ENCODE results near the gene NPTN. TPM values are rescaled to one million over a fixed set of nuclear protein-coding genes. Genes with fewer than 3 reads are reported as not detected.

NPTN gene
- total and polyA plus RNA-seq, 2 experiments from 2014 or later, result 56.3 to 113 TPM

DNA sequence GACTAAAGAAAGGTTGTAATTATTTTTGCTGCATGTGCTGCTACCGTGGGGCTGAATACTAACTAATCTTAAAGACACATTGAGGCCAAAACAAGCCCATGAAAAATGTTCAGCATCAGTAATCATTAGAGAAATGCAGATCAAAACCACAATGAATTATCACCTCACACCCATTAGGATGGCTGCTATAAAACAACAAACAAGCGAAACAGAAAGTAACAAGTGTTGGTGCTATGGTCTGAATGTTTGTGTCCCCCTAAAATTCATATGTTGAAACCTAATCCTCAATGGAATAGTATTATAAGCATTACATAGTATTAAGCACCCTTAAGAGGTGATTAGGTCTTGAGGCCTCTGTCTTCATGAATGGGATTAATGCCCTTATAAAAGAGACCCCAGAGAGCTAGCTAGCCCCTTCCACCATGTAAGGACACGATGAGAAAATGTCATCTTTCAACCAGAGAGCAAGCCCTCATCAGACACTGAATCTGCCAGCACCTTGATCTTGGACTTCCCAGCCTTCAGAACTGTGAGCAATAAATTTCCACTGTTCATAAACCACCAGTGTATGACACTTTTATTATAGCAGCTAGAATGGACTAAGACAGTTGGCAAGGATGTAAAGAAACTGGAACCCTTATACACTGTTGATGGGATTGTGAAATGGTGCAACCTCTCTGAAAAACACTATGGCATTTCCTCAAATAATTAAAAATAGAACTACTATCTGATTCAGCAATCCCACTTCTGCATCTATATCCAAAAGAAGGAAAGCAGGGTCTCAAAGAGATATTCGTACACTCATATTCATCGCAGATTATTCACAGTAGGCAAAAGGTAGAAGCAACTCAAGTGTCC, 114.1 kb downstream of the NPTN start:
- no peak overlapping the region for H3K4me2 ChIP-seq

DNA sequence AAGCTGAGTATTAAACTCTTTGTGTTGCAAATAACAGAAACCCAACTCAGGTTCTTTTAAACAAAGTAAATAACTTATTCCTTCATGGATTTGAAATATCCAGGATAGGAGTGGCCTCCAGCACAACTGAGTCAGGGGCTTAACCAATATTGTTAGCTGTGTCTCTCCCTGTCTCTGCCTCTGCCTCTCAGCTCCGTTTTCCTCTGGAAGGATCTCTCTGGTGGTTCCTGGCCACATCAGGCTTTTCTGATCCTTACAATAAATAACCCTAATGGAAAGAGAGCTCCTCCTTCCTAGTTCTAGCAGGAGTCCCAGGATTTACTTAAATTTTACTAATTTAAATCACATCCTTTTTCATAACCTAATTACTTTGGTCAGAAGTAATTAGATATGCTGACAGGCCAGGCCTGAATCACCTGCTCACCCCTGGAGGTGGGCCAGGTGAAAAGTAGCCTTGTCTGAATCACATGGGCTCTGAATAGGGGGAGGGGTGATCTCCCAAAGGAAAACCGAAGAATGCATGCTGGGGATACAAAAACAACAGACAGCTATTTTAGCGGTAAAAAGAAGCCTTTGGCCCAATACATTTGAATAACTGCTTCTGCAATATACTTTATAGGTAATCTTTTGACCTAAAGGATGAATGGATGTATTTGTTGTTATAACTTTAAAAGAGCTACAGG, 114.9 kb downstream of the NPTN start:
- Histone ChIP-seq H3K36me3 (ENCODE audit: insufficient read depth) (no peaks in the 10 kb centered on the region), H3K79me2 (replicated peaks; ENCODE audit: insufficient read depth) (no peaks in the 10 kb centered on the region), H3K4me2 (no peak overlapping the region; the same call in 1 of the 2 replicates), H3K9me2 (ENCODE audit: insufficient read depth) (no peaks in the 10 kb centered on the region), H2AFZ (no peak overlapping the region), H4K20me1 (replicated peaks; ENCODE audit: insufficient read depth) (no peaks in the 10 kb centered on the region), H3K4me3 (no peak overlapping the region), H3F3A (replicated peaks; ENCODE audit: low read depth) (no peaks in the 10 kb centered on the region), H3K4me1 (ENCODE audit: insufficient read depth) (peaks cover 32% of the 10 kb centered on the region), H3K27ac (ENCODE audit: low read depth) (no peak overlapping the region), H3K27me3 (ENCODE audit: insufficient read depth) (no peaks in the 10 kb centered on the region)
- Mint-ChIP-seq H3K36me3 (ENCODE audit: low read depth) (peaks cover 5% of the 10 kb centered on the region; the same call in 1 of the 3 replicates), H3K27me3 (ENCODE audit: insufficient read depth, low read depth, poor library complexity) (no peaks in the 10 kb centered on the region), H3K4me3 (no peak overlapping the region), H3K9me3 (no peaks in the 10 kb centered on the region; the same call in 2 of the 3 replicates), H3K4me1 (peaks cover 26% of the 10 kb centered on the region), H3K27ac (no peak overlapping the region)
- DNase-seq (ENCODE audit: low spot score) (peak; percentile 81), ATAC-seq (peak; percentile 98)
- no peak for TF ChIP-seq EZH2phosphoT487 (IDR thresholded peaks at IDR 0.05; ENCODE audit: unreplicated experiment)
- TF ChIP-seq POLR2AphosphoS5 (IDR thresholded peaks at IDR 0.05; ENCODE audit: low read depth), result no peak
- no peak for TF ChIP-seq STAT1 (IDR thresholded peaks at IDR 0.05; ENCODE audit: unreplicated experiment)
- TF ChIP-seq EZH2 (IDR thresholded peaks at IDR 0.05; ENCODE audit: low read depth, unreplicated experiment), result no peak
- TF ChIP-seq, protein P1, sequence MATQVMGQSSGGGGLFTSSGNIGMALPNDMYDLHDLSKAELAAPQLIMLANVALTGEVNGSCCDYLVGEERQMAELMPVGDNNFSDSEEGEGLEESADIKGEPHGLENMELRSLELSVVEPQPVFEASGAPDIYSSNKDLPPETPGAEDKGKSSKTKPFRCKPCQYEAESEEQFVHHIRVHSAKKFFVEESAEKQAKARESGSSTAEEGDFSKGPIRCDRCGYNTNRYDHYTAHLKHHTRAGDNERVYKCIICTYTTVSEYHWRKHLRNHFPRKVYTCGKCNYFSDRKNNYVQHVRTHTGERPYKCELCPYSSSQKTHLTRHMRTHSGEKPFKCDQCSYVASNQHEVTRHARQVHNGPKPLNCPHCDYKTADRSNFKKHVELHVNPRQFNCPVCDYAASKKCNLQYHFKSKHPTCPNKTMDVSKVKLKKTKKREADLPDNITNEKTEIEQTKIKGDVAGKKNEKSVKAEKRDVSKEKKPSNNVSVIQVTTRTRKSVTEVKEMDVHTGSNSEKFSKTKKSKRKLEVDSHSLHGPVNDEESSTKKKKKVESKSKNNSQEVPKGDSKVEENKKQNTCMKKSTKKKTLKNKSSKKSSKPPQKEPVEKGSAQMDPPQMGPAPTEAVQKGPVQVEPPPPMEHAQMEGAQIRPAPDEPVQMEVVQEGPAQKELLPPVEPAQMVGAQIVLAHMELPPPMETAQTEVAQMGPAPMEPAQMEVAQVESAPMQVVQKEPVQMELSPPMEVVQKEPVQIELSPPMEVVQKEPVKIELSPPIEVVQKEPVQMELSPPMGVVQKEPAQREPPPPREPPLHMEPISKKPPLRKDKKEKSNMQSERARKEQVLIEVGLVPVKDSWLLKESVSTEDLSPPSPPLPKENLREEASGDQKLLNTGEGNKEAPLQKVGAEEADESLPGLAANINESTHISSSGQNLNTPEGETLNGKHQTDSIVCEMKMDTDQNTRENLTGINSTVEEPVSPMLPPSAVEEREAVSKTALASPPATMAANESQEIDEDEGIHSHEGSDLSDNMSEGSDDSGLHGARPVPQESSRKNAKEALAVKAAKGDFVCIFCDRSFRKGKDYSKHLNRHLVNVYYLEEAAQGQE (IDR thresholded peaks at IDR 0.05; ENCODE audit: unreplicated experiment), result no peak
- TF ChIP-seq CREB1 (CRISPR knock-in tag; IDR thresholded peaks at IDR 0.05; ENCODE audit: low read depth), result no peak

More for the DNA sequence above, 114.1 kb downstream of the NPTN start:
- Mint-ChIP-seq H3K4me1 (peaks cover 26% of the 10 kb centered on the region), H3K4me3 (no peak overlapping the region), H3K27me3 (ENCODE audit: insufficient read depth, low read depth, poor library complexity) (no peaks in the 10 kb centered on the region), H3K36me3 (ENCODE audit: low read depth) (peaks cover 5% of the 10 kb centered on the region; the same call in 1 of the 3 replicates), H3K27ac (no peak overlapping the region), H3K9me3 (no peaks in the 10 kb centered on the region; the same call in 2 of the 3 replicates)
- Histone ChIP-seq H4K20me1 (replicated peaks; ENCODE audit: insufficient read depth) (no peaks in the 10 kb centered on the region), H3K36me3 (ENCODE audit: insufficient read depth) (no peaks in the 10 kb centered on the region), H3K27me3 (ENCODE audit: insufficient read depth) (no peaks in the 10 kb centered on the region), H3K27ac (ENCODE audit: low read depth) (no peak overlapping the region), H2AFZ (no peak overlapping the region), H3K9me2 (ENCODE audit: insufficient read depth) (no peaks in the 10 kb centered on the region), H3F3A (replicated peaks; ENCODE audit: low read depth) (no peaks in the 10 kb centered on the region), H3K4me1 (ENCODE audit: insufficient read depth) (peaks cover 32% of the 10 kb centered on the region), H3K79me2 (replicated peaks; ENCODE audit: insufficient read depth) (no peaks in the 10 kb centered on the region), H3K4me3 (no peak overlapping the region)
- DNase-seq (ENCODE audit: low spot score) (no peak), ATAC-seq (no peak)
- TF ChIP-seq STAT1 (IDR thresholded peaks at IDR 0.05; ENCODE audit: unreplicated experiment), result no peak
- no peak for TF ChIP-seq ZNF331 (CRISPR knock-in tag; IDR thresholded peaks at IDR 0.05; ENCODE audit: low read depth)
- TF ChIP-seq JUNB (IDR thresholded peaks at IDR 0.05; ENCODE audit: unreplicated experiment), result no peak
- no peak for TF ChIP-seq EZH2phosphoT487 (IDR thresholded peaks at IDR 0.05; ENCODE audit: unreplicated experiment)
- TF ChIP-seq NANOG (IDR thresholded peaks at IDR 0.05; ENCODE audit: borderline replicate concordance), result no peak
- TF ChIP-seq, protein P2, sequence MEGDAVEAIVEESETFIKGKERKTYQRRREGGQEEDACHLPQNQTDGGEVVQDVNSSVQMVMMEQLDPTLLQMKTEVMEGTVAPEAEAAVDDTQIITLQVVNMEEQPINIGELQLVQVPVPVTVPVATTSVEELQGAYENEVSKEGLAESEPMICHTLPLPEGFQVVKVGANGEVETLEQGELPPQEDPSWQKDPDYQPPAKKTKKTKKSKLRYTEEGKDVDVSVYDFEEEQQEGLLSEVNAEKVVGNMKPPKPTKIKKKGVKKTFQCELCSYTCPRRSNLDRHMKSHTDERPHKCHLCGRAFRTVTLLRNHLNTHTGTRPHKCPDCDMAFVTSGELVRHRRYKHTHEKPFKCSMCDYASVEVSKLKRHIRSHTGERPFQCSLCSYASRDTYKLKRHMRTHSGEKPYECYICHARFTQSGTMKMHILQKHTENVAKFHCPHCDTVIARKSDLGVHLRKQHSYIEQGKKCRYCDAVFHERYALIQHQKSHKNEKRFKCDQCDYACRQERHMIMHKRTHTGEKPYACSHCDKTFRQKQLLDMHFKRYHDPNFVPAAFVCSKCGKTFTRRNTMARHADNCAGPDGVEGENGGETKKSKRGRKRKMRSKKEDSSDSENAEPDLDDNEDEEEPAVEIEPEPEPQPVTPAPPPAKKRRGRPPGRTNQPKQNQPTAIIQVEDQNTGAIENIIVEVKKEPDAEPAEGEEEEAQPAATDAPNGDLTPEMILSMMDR (conservative IDR thresholded peaks at IDR 0.05; ENCODE audit: low read depth in 2 of 2), result no peak

All from GM23338 (cell line).